ENCODE data around the gene ZNF783.
A peak's percentile ranks its signal among the peaks of the same experiment; 100 is the strongest.
"Not testable (repeated sequence)": the region's sequence is repeated elsewhere in the genome, so short reads cannot be mapped to it uniquely, and the experiment has no call there.

Gene ZNF783

DNA sequence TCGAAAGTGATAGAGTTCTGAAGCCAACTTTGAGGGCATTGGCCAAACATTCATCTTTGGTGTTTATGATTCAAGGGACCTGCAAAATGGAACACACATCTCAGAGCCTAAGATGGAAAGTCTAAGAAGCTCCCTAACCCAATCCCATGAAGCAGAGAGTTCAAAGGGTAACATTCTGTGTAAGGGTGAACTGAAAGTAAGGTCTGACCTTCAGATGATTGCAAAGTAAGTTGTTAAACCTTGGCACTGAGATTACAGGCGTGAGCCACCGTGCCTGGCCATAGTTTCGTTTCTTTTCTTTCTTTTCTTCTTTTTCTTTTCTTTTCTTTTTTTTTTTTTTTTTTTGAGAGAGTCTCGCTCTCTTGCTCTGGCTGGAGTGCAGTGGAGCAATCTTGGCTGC lies 20.3 kb upstream of the ZNF783 start:
- DNase-seq = no peak

- no peak for DNase-seq
These were observed 16.8 kb upstream of the ZNF783 start for GRCh38 chr7:149245244-149245643.

- DNase-seq = no peak
These were observed 16.3 kb upstream of the ZNF783 start for GRCh38 chr7:149245744-149246143.

DNA sequence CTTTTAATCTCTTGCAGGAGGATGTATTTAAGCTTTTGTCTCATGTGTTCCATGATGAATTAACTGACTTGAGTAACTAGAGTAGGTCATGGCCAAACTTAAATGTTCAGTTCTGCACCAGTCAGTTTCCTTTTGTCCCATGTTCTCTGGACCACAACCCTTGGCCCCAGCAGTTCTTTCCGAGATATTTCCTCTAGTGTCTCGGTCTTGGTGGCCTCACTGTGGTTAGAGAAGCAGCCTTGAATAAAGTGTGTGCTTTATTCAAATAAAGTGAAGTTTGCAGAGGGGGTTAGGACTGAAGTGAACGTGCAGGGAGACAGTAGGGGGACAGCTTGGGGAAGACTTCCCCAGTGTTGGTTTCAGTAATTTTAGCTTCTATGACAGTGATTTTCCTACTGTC lies 13.2 kb upstream of the ZNF783 start:
- no peak for DNase-seq

- not testable (repeated sequence) for DNase-seq
These were observed 11.8 kb upstream of the ZNF783 start for GRCh38 chr7:149250151-149250550.

DNA sequence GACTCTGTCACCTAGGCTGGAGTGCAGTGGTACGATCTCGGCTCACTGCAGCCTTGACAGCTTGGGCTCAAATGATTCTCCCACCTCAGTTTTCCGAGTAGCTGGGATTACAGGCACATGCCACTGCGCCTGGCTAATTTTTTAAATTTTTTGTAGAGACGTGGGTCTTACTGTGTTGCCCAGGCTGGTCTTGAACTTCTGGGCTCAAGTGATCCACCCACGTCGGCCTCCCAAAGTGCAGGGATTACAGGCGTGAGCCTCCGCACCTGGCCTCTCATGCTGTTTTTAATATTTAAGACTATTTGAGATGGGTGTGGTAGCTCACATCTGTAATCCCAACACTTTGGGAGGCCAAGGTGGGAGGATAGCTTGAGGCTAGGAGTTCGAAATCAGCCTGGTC lies 10.5 kb upstream of the ZNF783 start:
- DNase-seq = not testable (repeated sequence)

- no peak for DNase-seq
These were observed 9.6 kb upstream of the ZNF783 start for GRCh38 chr7:149252378-149252777.

- no peak for DNase-seq
These were observed 8.3 kb upstream of the ZNF783 start for GRCh38 chr7:149253665-149254064.

GRCh38 chr7:149254181-149254858 lies 7.7 kb upstream of the ZNF783 start:
- DNase-seq = peak; percentile 11

DNA sequence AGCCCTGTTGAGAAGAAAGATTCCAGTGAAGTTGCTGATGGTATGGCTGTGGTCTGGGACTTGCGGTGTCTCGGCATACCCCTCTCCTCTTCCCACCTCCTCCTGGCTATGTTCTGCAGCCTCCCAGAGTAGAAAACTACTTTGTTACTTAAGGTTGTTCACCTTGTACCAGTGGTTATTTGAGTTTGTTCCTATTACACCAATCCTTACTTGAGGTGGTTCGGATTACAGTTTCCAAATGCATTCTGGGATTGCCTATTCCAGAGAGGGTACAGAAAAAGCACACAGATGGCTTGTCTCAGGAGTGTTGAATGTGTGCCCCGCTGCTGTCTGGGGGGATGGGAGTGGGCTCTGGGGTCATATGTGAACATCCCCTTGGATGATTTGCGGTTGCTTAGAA lies 6.8 kb upstream of the ZNF783 start:
- no peak for DNase-seq

GRCh38 chr7:149256568-149256967 lies 5.4 kb upstream of the ZNF783 start:
- DNase-seq = no peak

GRCh38 chr7:149257146-149257545 lies 4.8 kb upstream of the ZNF783 start:
- DNase-seq = no peak

DNA sequence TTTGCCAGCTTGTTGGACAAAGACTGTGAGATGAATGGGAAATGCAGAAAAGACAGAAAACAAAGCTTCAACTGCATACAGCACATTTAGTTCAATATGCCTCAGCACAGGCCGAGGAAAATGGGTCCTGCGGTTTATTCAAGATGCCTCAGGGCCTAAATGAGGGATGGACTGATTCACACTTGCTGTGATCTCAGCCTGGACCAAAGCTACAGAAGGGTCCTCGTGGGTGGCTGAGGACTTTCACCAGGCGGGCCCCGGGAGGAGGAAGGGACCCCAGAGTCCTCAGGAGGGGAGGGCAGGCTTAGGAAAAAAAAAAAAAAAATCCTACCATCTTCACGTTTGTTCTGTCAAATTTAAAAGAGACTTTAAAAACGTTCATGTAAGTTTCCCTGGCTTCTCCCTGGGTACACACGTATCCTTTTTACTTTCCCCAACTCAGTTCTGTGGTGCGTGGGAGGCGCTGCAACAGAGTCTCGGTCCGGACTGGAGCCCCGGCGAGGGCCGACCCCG lies 624 bp upstream of the ZNF783 start:
- peak; percentile 13 for DNase-seq

DNA sequence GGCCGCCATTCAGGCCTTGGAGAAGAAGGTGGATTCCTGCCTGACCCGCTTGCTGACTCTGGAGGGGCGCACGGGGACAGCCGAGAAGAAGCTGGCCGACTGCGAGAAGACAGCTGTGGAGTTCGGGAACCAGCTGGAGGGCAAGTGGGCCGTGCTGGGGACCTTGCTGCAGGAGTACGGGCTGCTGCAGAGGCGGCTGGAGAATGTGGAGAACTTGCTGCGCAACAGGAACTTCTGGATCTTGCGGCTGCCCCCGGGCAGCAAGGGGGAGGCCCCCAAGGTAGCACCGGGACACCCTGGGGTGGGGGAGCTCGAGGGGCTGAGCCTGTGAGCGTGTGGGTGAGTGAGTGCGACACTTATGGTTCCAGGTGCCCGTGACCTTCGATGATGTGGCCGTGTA lies 4.5 kb downstream of the ZNF783 start:
- no peak for DNase-seq

- DNase-seq = no peak
These were observed 5.7 kb downstream of the ZNF783 start for GRCh38 chr7:149267733-149268132.

GRCh38 chr7:149274424-149274823 lies 12.4 kb downstream of the ZNF783 start:
- DNase-seq = not testable (repeated sequence)

- DNase-seq = no peak
These were observed 15.9 kb downstream of the ZNF783 start for GRCh38 chr7:149277871-149278270.

GRCh38 chr7:149278396-149278795 lies 16.4 kb downstream of the ZNF783 start:
- DNase-seq = no peak

GRCh38 chr7:149279111-149279743 lies 17.2 kb downstream of the ZNF783 start:
- no peak for DNase-seq

DNA sequence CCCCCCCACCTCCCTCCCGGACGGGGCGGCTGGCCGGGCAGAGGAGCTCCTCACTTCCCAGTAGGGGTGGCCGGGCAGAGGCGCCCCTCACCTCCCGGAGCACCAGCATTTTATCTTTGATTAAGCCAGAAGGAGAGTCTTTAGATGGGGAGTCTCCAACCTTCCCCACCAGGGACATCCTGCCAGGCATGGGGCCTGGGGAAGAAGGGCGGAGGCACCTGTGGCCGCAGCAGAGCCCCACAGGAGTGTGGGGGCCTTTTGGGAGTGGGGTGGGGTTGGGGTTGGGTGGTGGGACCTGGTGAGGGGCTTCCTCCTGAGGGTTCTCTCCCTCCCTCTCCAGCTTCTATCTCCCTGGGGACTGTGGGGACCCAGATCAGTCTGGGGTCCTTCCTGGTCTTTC lies 18.2 kb downstream of the ZNF783 start:
- no peak for DNase-seq

- no peak for DNase-seq
These were observed 18.9 kb downstream of the ZNF783 start for GRCh38 chr7:149280661-149281507.

DNA sequence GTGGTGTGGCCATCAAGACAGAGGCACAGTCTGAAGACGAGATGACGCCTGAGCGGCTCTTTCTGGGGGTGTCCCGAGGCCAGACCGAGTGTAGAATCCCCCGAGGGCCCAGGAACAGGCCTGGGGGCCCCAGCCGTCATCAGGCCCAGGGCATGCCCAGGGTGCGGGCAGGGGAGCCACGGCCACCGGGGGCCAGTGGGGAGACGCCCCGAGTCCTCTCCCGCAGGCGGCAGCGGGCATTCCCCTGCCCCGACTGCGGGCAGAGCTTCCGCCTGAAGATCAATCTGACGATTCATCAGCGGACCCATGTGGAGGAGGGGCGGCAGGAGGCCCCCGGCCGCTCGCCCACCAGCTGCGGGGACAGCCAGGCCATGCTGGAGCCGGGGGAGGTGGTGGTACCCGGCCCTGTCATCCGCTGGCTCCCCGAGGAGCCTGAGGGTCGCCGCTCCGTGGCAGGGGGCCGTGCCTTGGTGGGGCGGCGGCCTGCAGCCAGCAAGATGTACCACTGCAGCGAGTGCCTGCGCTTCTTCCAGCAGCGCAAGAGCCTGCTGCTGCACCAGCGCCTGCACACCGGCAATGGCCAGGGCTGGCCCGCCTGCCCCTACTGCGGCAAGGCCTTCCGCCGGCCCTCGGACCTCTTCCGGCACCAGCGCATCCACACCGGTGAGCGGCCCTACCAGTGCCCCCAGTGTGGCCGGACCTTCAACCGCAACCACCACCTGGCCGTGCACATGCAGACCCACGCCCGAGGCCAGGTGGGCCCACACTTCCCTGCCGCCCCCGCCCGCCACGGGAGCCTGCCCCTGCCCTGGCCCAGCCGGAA lies 19.7 kb downstream of the ZNF783 start:
- DNase-seq = no peak

DNA sequence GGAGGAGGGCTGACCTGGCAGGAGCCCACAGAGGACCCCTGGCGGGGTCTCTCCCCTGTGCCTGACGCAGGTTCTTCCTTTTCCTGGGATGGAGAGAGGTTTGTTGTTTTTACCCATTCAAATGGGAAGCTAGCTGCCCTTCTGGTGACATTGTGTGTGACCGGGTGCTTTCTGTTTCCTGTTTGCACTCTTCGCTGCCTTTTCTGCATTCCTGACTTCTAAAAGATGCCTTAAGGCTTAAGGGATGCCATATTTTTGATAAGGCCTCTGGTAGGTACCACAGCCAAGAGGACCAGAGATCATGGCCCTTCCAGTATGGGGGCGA lies 20.3 kb downstream of the ZNF783 start:
- DNase-seq = no peak
